HUES48 (cell line): ENCODE data around the gene TOP1.

Experiments used
- H3K27ac ChIP-seq: one replicate; pipeline ENCODE4 v1.7.0; 2013; ENCODE audit warnings: low read depth, low read length, inconsistent platforms
- H3K27me3 ChIP-seq: 2 replicates; pipeline ENCODE4 v1.6.1; 2013; ENCODE audit warnings: mild to moderate bottlenecking, low read length; ENCODE audit not compliant: control insufficient read depth, insufficient read depth
- H3K36me3 ChIP-seq: 2 replicates; pipeline ENCODE4 v1.6.1; 2013; ENCODE audit warnings: low read length; ENCODE audit not compliant: control insufficient read depth, insufficient read depth
- H3K4me1 ChIP-seq: 2 replicates; pipeline ENCODE4 v1.6.1; 2013; ENCODE audit warnings: mild to moderate bottlenecking, low read length; ENCODE audit not compliant: control insufficient read depth, insufficient read depth
- H3K4me3 ChIP-seq: 2 replicates; pipeline ENCODE4 v1.5.1; 2013; ENCODE audit warnings: mild to moderate bottlenecking, low read depth, low read length
- H3K9ac ChIP-seq: 2 replicates; pipeline ENCODE4 v1.6.1; 2013; ENCODE audit warnings: mild to moderate bottlenecking, low read depth, low read length, moderate library complexity
- H3K9me3 ChIP-seq: 2 replicates; pipeline ENCODE4 v1.6.1; 2013; ENCODE audit warnings: low read length; ENCODE audit not compliant: control insufficient read depth, insufficient read depth

Gene TOP1

DNA sequence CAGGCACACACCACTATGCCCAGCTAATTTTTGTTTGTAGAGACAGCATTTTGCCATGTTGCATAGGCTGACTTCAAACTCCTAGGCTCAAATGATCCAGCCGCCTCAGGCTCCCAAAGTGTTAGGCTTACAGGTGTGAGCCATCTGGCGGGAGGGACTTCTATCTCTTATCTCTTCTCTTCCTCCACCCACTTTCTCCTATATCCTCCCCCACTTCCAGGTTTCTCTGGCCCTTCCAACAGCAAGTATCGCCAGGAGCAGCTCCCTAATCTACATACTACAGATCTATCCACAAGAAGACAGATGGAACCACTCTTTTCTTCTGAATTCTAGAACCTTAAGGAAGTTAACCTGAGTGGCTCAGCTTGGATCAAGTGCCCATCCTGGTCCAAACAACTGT is 5.1 kb upstream of the TOP1 start:
- no peaks in the 10 kb centered on the region for H3K36me3 ChIP-seq
- no peak overlapping the region for H3K27ac ChIP-seq
- H3K9me3 ChIP-seq: no peaks in the 10 kb centered on the region
- H3K4me1 ChIP-seq: peaks cover 8% of the 10 kb centered on the region; the same call in 1 of the 2 replicates
- no peaks in the 10 kb centered on the region for H3K27me3 ChIP-seq
- H3K9ac ChIP-seq: no peak overlapping the region
- H3K4me3 ChIP-seq: no peak overlapping the region

DNA sequence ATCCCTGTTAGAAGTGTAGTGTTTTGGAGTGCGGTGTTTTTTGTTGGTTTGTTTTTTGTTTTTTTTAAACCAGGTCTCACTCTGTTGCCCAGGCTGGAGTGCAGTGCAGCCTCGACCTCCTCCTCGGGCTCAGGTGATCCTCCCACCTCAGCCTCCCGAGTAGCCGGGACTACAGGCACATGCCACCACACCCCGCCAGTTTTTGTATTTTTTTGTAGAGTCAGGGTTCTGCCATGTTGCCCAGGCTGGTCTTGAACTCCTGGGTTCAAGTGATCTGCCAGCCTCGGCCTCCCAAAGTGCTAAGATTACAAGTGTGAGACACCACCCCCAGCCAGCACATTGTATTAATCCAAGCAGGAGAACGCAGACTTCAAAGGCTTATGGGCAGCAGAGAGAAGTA is 1.3 kb upstream of the TOP1 start:
- Histone ChIP-seq H3K9ac (no peak overlapping the region), H3K4me3 (no peak overlapping the region; the same call in 1 of the 2 replicates), H3K27ac (no peak overlapping the region)

DNA sequence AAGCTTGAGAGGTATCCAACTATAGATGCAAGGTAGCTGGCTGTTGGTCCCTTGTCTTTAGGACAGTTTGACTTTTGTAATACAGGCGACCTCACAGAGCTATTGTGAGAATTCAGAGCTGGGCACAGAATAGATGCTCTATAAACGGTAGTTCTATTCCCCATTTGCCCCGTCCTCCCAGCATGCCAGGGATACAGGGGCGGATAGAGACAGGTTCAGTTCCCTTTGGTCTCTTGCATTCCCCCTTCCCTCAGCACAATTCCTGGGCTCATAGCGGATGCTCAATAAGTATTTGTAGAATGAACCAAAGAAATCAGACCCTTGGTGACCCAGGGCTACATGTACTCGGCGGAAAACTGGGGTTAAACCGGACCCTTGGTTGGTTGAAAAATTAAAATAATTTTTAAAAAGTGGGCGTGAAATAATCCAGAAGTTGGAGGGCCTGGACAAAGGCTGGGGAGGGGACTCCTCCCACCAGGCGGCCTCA is 707 bp upstream of the TOP1 start:
- no peaks in the 10 kb centered on the region for H3K9me3 ChIP-seq
- H3K27ac ChIP-seq: peak overlapping the region; percentile 71
- H3K36me3 ChIP-seq: peaks cover 19% of the 10 kb centered on the region
- peaks cover 36% of the 10 kb centered on the region for H3K4me1 ChIP-seq
- peak overlapping the region; percentile 55 for H3K4me3 ChIP-seq
- peaks cover 30% of the 10 kb centered on the region for H3K27me3 ChIP-seq
- peak overlapping the region; percentile 56 for H3K9ac ChIP-seq

More for the DNA sequence above, 1.3 kb upstream of the TOP1 start:
- Histone ChIP-seq H3K36me3 (peaks cover 19% of the 10 kb centered on the region), H3K9me3 (no peaks in the 10 kb centered on the region), H3K4me1 (peaks cover 32% of the 10 kb centered on the region), H3K27me3 (peaks cover 25% of the 10 kb centered on the region)

GRCh38 chr20:41029150-41029901 is 704 bp downstream of the TOP1 start:
- Histone ChIP-seq H3K4me3 (peak overlapping the region; percentile 99), H3K4me1 (peaks cover 44% of the 10 kb centered on the region), H3K9ac (peak overlapping the region; percentile 100), H3K36me3 (peaks cover 19% of the 10 kb centered on the region), H3K9me3 (no peaks in the 10 kb centered on the region), H3K27me3 (peaks cover 45% of the 10 kb centered on the region), H3K27ac (peak overlapping the region; percentile 81)

GRCh38 chr20:41030061-41030460 is 1.4 kb downstream of the TOP1 start:
- Histone ChIP-seq H3K4me1 (peaks cover 51% of the 10 kb centered on the region), H3K9me3 (no peaks in the 10 kb centered on the region), H3K4me3 (peak overlapping the region; percentile 99), H3K36me3 (peaks cover 19% of the 10 kb centered on the region), H3K27ac (no peak overlapping the region), H3K9ac (peak overlapping the region; percentile 100), H3K27me3 (peaks cover 51% of the 10 kb centered on the region)

GRCh38 chr20:41030531-41031242 is 2.1 kb downstream of the TOP1 start:
- no peaks in the 10 kb centered on the region for H3K9me3 ChIP-seq
- peak overlapping the region; percentile 99 for H3K4me3 ChIP-seq
- H3K9ac ChIP-seq: no peak overlapping the region
- H3K36me3 ChIP-seq: peaks cover 19% of the 10 kb centered on the region
- H3K4me1 ChIP-seq: peaks cover 57% of the 10 kb centered on the region
- H3K27ac ChIP-seq: no peak overlapping the region
- peaks cover 57% of the 10 kb centered on the region for H3K27me3 ChIP-seq

DNA sequence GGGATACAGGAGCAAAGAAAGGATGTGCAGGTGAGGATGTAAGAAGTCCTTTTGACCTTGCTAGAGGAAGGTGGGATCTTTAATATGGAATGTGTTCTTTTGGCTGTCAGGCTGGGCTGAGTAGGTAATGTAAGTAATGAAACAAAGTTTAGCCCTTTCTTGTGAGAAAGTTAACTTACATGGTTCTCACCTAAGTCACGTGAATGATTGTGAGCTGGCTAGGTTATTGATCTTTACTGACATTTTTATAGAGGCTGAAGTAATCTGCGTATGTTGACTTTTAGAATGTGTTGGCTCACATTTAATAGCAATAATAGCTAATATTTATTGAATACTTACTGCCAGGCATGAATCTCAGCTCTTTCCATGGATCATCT is 2.6 kb downstream of the TOP1 start:
- Histone ChIP-seq H3K4me1 (peaks cover 58% of the 10 kb centered on the region), H3K4me3 (peak overlapping the region; percentile 99), H3K9ac (no peak overlapping the region), H3K9me3 (no peaks in the 10 kb centered on the region), H3K27ac (no peak overlapping the region), H3K36me3 (peaks cover 19% of the 10 kb centered on the region), H3K27me3 (peaks cover 63% of the 10 kb centered on the region)

GRCh38 chr20:41032271-41032670 is 3.6 kb downstream of the TOP1 start:
- Histone ChIP-seq H3K36me3 (peaks cover 19% of the 10 kb centered on the region), H3K4me1 (peaks cover 60% of the 10 kb centered on the region), H3K9ac (no peak overlapping the region), H3K27ac (no peak overlapping the region), H3K9me3 (no peaks in the 10 kb centered on the region), H3K27me3 (peaks cover 66% of the 10 kb centered on the region), H3K4me3 (no peak overlapping the region)

- Histone ChIP-seq H3K4me1 (peaks cover 67% of the 10 kb centered on the region), H3K36me3 (peaks cover 22% of the 10 kb centered on the region)
Observed at GRCh38 chr20:41034239-41034638, 5.6 kb downstream of the TOP1 start.

DNA sequence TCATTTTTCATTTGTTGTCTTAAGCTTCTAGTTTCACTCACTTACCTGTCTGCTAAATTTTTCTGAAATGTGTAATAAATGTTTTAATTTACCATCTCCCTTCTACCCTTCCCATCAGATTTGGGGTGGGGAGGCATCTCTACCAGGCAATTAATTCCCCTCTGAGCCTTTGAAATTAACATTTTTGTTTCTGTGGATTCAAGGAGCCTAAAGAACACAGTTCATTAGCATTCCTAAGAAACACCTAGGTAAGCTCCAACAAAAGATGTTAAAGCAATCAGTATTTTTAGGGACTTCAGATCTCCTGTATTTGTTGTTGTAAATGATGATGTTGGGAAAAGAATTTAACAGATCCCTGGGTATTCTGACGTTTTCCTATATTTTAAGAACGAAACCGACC is 6.6 kb downstream of the TOP1 start:
- Histone ChIP-seq H3K27me3 (peaks cover 63% of the 10 kb centered on the region), H3K9me3 (no peaks in the 10 kb centered on the region), H3K4me1 (peaks cover 64% of the 10 kb centered on the region), H3K36me3 (peaks cover 19% of the 10 kb centered on the region), H3K4me3 (no peak overlapping the region; the same call in 1 of the 2 replicates), H3K9ac (no peak overlapping the region), H3K27ac (peak overlapping the region; percentile 45)

More at GRCh38 chr20:41034239-41034638, 5.6 kb downstream of the TOP1 start:
- Histone ChIP-seq H3K9ac (no peak overlapping the region), H3K9me3 (no peaks in the 10 kb centered on the region), H3K27ac (no peak overlapping the region), H3K27me3 (peaks cover 66% of the 10 kb centered on the region), H3K4me3 (no peak overlapping the region)

- Histone ChIP-seq H3K27ac (no peak overlapping the region), H3K27me3 (peaks cover 43% of the 10 kb centered on the region), H3K36me3 (0 out of 2 replicates have a peak, but pooled peaks cover 3% of the 10 kb centered on the region), H3K4me3 (no peak overlapping the region), H3K9me3 (no peaks in the 10 kb centered on the region), H3K4me1 (peaks cover 45% of the 10 kb centered on the region), H3K9ac (no peak overlapping the region)
Observed at GRCh38 chr20:41037179-41037578, 8.6 kb downstream of the TOP1 start.
